ENCODE results near the gene SMC1B.
"Not testable (repeated sequence)": the region's sequence is repeated elsewhere in the genome, so short reads cannot be mapped to it uniquely, and the experiment has no call there.

SMC1B gene, protein sequence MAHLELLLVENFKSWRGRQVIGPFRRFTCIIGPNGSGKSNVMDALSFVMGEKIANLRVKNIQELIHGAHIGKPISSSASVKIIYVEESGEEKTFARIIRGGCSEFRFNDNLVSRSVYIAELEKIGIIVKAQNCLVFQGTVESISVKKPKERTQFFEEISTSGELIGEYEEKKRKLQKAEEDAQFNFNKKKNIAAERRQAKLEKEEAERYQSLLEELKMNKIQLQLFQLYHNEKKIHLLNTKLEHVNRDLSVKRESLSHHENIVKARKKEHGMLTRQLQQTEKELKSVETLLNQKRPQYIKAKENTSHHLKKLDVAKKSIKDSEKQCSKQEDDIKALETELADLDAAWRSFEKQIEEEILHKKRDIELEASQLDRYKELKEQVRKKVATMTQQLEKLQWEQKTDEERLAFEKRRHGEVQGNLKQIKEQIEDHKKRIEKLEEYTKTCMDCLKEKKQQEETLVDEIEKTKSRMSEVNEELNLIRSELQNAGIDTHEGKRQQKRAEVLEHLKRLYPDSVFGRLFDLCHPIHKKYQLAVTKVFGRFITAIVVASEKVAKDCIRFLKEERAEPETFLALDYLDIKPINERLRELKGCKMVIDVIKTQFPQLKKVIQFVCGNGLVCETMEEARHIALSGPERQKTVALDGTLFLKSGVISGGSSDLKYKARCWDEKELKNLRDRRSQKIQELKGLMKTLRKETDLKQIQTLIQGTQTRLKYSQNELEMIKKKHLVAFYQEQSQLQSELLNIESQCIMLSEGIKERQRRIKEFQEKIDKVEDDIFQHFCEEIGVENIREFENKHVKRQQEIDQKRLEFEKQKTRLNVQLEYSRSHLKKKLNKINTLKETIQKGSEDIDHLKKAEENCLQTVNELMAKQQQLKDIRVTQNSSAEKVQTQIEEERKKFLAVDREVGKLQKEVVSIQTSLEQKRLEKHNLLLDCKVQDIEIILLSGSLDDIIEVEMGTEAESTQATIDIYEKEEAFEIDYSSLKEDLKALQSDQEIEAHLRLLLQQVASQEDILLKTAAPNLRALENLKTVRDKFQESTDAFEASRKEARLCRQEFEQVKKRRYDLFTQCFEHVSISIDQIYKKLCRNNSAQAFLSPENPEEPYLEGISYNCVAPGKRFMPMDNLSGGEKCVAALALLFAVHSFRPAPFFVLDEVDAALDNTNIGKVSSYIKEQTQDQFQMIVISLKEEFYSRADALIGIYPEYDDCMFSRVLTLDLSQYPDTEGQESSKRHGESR

DNA sequence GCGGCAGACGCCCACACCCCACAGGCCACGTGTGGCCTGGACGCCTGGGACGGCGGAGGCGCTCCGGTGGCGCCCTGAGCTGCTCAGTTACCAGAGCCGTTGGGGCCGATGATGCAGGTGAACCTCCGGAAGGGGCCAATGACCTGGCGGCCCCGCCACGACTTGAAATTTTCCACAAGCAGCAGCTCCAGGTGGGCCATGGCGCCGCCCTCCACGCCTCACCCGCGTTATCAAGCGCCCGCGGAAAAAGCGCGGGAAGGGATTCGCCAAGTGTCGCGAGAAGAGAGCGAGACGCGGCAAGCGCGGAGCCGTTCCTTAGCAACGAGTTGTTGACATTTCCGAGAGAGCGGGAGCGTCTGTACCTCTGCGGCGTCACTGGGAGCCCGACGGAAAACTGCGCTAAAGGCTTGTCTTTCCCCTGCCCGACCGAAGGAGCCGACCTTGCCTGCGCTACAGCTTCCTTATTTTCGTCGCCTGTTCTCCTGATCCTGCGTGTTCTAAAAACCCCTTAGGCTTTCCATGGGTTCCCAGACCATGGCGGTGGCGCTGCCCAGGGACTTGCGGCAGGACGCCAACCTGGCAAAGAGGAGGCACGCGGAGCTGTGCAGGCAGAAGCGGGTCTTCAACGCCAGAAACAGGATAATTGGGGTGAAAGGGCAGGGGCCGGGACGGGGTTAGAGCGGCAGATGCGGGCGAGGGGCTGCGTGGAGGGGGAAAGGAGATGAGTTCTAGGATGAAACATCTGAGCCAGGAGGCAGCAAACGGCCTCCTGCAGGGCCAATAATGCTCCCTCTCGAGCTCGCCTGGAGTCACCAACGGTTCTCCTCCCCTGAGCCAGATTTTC lies at the start of gene SMC1B, which contains the start of gene RIBC2:
TSS of gene SMC1B (minus strand) at position 232 of the 844 bp plus-strand sequence. CDS start at position 200, 32 bp downstream.
TSS of gene RIBC2 (plus strand) at position 326 of the 844 bp plus-strand sequence. CDS start at position 520, 194 bp downstream.
- peak; percentile 87 for DNase-seq (ENCODE audit: low spot score)

GRCh38 chr22:45462034-45462655 lies 48.7 kb upstream of the SMC1B start:
- no peak for DNase-seq (ENCODE audit: low spot score)

DNA sequence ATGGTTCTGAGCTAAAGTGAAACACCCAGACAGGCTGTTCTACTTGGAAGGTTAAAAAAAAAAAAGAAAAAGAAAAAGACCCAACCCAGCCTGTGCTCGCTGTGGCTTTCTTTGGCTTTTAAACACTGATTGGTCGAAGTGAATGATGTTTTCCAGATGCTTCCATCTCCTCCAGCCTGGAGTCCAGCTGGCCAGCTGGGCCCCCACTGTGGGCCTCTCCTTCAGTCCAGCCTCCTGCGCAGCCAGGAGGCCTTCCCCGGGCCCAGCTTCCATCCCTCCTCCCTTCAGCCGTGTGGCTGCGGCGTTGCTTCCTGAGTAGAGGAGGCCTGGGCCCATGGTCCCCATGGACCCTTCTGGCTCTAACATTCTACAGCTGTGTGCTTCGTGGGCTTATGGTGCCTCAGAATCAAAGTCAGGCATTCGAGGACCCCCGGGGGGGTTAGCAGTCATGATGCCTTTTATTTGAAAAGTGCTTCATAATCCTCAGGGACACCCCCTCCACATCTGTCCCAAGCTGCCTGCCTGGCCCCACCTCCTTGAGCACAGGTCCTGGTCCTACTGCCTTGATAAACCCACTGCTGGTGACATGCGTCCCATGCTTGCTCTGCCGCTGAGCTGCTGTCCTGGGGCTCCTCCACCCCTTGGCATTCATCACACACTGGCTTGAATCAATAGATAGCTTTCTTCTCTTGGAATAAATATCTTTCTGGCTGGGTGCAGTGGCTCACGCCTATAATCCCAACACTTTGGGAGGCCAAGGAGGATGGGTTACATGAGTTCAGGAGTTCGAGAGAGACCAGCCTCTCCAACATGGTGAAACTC lies 47.1 kb upstream of the SMC1B start:
- DNase-seq (ENCODE audit: low spot score), result no peak

DNA sequence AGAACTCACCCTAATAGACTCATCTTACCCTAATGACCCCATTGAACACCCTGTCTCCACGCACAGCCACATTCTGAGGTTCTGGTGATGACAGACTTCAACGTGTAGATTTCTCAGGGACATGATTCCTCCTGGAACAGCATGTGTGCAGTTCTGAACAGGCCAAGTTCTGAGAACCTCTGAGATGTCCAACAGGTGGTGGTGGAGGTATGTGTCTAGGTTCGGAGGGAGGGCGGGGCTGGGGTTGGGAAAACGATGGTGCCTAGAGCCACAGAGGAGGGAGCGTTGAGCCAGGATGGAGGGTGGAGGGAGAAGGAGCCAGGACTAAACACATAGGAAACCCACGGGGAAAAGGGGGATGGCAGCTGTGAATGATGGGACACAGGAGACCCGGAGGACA lies 45.8 kb upstream of the SMC1B start:
- DNase-seq (ENCODE audit: low spot score), result no peak

- DNase-seq (ENCODE audit: low spot score), result no peak
Observed at GRCh38 chr22:45458532-45458931, 45.1 kb upstream of the SMC1B start.

DNA sequence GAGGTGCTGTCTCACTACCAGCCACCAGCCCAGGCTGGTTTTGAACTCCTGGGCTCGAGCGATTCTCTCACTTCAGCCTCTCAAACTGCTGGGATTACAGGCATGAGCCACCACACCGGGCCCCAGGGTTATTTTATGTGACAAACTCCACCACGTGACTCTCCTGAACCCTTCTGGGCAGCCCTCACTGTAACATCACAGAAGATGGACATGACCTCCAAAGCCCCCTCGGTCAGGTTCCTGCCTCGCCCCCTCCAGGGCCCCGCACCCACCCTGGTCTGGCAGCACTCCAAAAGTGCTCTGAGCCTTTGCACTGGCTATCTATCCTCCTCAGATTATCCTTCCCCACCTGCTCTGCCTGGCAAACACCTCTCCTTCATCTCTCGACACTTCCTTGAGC lies 43.4 kb upstream of the SMC1B start:
- no peak for DNase-seq (ENCODE audit: low spot score)

GRCh38 chr22:45455621-45456020 lies 42.2 kb upstream of the SMC1B start:
- peak; percentile 3 for DNase-seq (ENCODE audit: low spot score)

GRCh38 chr22:45455212-45455611 lies 41.8 kb upstream of the SMC1B start:
- no peak for DNase-seq (ENCODE audit: low spot score)

DNA sequence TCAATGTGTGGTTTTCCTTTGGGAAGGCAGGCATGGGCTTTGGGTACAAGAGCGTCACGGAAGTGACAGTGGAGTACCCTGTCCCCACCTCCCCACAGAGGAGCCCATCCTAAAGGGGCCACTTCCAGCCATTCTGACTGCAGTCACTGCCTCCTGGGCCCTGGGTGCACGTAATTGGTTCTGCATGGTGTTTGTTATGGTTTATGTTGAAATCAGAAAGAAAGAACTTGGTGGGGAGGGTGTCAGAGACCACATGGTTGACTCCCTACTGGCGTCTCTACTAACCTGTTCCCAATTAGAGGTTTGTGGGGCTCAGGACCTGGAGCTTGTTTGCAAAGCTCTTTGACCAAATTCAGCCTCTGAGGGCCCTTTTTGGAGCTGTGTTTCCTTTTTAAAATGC lies 40.9 kb upstream of the SMC1B start:
- DNase-seq (ENCODE audit: low spot score), result peak; percentile 45

DNA sequence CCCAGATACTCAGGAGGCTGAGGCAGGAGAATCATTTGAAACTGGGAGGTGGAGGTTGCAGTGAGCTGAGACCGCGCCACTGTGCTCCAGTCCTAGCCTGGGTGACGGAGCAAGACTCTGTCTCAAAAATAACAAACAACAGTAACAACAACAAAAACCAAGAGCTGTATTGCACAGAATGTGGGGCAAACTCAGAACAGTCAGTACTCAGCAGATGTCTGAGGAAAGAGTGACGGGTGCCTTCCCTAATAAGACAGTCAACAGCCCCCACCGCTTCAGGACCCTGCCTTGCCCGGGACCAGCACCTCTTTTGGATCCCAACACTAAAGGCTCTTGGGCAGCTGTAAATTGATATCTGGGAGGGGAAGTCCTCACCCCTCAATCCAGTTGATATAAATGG lies 40.4 kb upstream of the SMC1B start:
- DNase-seq (ENCODE audit: low spot score), result no peak

DNA sequence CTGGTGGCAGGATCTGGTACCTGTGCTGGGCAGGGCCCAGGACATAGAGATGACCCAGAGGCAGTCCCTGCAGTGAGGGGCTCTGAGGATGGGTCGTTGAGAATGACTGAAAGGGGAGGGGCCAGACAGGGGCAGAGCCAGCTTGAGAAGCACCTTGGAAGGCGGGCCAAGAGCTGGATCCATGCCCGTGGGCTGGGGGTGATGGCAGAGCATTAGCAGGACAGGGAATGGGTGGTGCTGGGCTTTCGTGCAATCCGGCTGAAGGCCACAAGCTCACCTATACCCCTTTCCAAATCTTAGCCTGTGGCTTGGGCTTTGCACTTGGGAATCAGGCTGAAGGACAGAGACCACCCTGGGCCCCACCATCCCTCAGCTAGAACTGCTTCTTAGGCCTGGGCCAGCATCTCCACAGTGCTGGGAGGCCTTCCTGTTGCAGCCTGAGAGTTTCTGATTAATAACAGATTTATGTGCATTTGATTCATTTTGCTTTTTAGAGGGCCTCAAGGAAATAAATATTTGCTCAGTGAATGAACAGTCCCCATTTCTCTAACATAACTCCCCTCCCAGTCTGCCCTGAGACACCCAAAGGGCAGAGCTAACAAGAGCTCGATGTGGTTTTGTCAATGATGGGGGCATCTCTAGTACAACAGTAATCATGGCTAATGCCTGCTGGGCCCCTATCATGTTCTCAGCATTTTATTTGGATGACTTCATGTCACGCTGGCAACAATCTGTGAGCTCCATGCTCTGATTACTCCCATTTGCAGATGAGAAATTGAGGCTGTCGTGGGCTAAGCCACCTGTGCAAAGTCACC lies 39.4 kb upstream of the SMC1B start:
- DNase-seq (ENCODE audit: low spot score), result peak; percentile 46

- DNase-seq (ENCODE audit: low spot score), result no peak
Observed at GRCh38 chr22:45451972-45452371, 38.6 kb upstream of the SMC1B start.

DNA sequence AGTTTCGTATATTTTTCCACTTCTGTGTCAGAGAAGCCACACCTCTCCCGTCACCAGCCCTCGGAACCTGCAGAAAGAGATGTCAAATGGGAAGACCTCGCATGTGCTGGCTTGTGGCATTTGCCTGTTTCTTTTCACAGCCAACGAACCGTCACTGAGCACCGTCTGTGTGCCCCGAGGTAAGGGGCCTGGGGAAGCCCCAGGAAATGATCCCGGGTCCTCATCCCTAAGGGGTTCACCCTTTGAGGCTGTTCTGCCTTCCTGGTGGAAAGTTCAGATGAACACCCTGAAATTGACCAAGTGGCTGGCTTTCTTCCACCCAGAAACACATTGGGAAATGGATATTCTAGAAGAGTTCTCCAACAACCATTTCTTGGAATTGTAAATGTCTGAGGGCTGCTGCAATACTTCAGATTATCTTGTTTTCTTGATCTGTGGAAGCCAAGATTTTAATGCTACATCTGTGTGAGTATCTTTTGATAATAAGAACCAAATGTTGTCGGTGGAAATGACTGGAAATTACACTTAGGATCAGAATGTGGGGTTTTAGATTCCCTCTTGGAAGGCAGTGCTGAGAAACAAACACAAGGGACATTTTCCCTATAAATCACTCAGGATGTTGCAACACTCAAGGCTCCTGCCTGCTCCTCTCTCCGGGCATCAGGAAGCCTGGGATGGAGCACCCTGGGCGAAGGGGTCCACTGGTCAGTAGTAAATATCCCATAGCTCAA lies 37.7 kb upstream of the SMC1B start:
- DNase-seq (ENCODE audit: low spot score), result peak; percentile 78

- no peak for DNase-seq (ENCODE audit: low spot score)
Observed at GRCh38 chr22:45450101-45450785, 36.8 kb upstream of the SMC1B start.

GRCh38 chr22:45449442-45449841 lies 36.0 kb upstream of the SMC1B start:
- DNase-seq (ENCODE audit: low spot score), result not testable (repeated sequence)

GRCh38 chr22:45448431-45448830 lies 35.0 kb upstream of the SMC1B start:
- no peak for DNase-seq (ENCODE audit: low spot score)

GRCh38 chr22:45447596-45447995 lies 34.2 kb upstream of the SMC1B start:
- DNase-seq (ENCODE audit: low spot score), result not testable (repeated sequence)

DNA sequence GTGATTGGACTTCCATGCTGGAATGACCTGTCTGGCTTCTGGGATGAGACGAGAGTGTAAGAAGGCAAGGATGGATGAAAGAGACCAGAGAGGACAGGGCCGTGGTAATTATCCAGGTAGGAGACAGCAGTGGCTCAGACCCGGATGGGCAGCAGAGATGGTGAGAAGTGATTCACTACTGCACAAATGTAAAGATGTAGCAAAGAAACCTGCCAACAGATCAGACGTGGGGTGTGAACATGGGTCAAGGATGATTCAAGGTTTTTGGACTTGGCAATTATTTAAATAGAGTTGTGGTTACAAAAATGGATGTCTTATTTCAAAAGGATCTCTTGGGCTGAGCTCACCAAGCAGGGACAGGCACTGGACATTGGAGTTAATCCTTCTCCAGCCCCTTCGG lies 32.8 kb upstream of the SMC1B start:
- no peak for DNase-seq (ENCODE audit: low spot score)
